Activated T-cell treated with anti-CD3 and anti-CD28 coated beads for 4 hours (primary cell): ENCODE measurements around the gene MSTO1.
"Not testable (repeated sequence)": the region's sequence is repeated elsewhere in the genome, so short reads cannot be mapped to it uniquely, and the experiment has no call there.

Source experiments
- DNase-seq: peaks from one replicate; pipeline ENCODE4 v3.0.0-alpha.2; 2020

The MSTO1 gene

GRCh38 chr1:155622191-155622590, 12.2 kb downstream of the MSTO1 start:
- no peak for DNase-seq

GRCh38 chr1:155623357-155623756, 13.3 kb downstream of the MSTO1 start:
- no peak for DNase-seq

- not testable (repeated sequence) for DNase-seq
Observed at GRCh38 chr1:155626428-155626827, 16.4 kb downstream of the MSTO1 start.

GRCh38 chr1:155636397-155637153, 26.6 kb downstream of the MSTO1 start:
- no peak for DNase-seq

GRCh38 chr1:155640367-155640766, 30.3 kb downstream of the MSTO1 start:
- DNase-seq, result no peak

- not testable (repeated sequence) for DNase-seq
Observed at GRCh38 chr1:155642559-155643180, 32.7 kb downstream of the MSTO1 start.

GRCh38 chr1:155643230-155643629, 33.2 kb downstream of the MSTO1 start:
- DNase-seq, result no peak

GRCh38 chr1:155645034-155645598, 35.1 kb downstream of the MSTO1 start:
- no peak for DNase-seq

- no peak for DNase-seq
Observed at GRCh38 chr1:155645648-155646047, 35.6 kb downstream of the MSTO1 start.

GRCh38 chr1:155646307-155646706, 36.3 kb downstream of the MSTO1 start:
- DNase-seq, result no peak

GRCh38 chr1:155648207-155649147, 38.5 kb downstream of the MSTO1 start:
- DNase-seq, result no peak

- no peak for DNase-seq
Observed at GRCh38 chr1:155649676-155650075, 39.7 kb downstream of the MSTO1 start.

GRCh38 chr1:155650231-155650757, 40.3 kb downstream of the MSTO1 start:
- DNase-seq, result no peak

GRCh38 chr1:155651861-155652661, 42.0 kb downstream of the MSTO1 start:
- no peak for DNase-seq

GRCh38 chr1:155652951-155653350, 42.9 kb downstream of the MSTO1 start:
- no peak for DNase-seq

GRCh38 chr1:155657463-155657862, 47.4 kb downstream of the MSTO1 start:
- no peak for DNase-seq

- DNase-seq, result not testable (repeated sequence)
Observed at GRCh38 chr1:155661239-155661638, 51.2 kb downstream of the MSTO1 start.
